HG03575 (cell line): ENCODE data around the gene CDC42EP3.

Source experiments
- ATAC-seq: cut with Tn5 transposase; IDR thresholded peaks from one replicate; pipeline ENCODE4 v1.9.1; 2021; ENCODE audit not compliant: unreplicated experiment, insufficient number of reproducible peaks, low FRiP score; ENCODE audit errors: extremely low read depth

The CDC42EP3 gene, protein sequence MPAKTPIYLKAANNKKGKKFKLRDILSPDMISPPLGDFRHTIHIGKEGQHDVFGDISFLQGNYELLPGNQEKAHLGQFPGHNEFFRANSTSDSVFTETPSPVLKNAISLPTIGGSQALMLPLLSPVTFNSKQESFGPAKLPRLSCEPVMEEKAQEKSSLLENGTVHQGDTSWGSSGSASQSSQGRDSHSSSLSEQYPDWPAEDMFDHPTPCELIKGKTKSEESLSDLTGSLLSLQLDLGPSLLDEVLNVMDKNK

DNA sequence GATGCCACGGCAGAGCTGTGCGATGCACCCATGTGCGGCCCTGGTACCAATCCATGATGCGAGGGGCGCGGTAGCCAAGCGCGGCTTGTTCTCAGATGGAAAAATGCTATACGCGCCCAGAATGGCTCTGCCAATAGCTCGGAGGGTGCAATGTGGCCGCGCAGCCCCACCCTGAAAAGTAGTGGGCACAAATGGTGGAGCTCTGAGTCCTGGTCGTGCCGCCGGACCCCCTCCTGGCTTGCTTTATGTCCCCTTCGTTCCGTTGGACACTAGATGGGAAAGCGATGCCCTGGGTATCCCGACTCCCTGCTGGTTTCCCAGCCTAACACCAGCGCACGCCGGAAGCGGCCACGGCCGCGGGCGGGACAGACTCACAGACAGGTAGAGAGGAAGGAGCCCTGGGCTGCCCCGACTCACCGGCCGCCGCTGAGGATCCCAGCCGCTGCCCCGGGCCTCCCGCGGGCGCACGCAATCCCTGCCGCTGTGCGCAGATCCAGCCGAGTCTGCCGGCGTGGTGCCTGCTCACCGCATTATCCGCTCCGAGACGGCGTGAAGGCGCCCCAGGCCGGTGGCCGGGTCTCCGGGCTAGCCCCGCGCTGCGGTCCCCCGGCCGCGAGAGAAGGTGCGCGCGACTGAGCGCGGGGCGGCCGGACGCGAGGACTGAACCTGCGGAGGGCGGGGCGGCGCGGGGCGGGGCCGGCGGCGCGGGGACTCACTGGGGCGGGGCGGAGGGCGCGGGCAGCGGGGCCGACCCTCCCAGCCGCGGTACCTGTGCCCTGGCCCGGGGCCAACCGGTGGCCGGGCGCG lies at the start of gene CDC42EP3:
TSS of gene CDC42EP3 (minus strand) at position 634 of the 807 bp plus-strand sequence. CDS start 25,055 bp downstream, outside the sequence.
- no peak for ATAC-seq

DNA sequence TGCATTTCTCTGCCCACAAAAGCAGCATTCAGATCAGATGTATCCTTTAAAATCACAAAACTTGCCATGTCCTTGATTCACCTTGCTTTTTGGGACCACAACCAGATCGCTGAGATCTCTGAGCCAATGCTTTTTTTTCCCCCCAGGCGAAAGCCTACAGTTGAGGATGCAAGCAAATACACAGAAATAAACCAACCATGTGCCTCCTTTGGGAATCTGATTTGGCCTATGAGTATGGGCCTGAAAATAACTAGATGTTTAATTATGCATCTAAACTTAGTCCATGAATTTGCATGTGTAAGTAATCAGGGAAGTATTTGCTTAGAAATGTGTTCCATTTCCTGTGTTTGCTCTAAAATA lies 49.7 kb upstream of the CDC42EP3 start:
- ATAC-seq = no peak

DNA sequence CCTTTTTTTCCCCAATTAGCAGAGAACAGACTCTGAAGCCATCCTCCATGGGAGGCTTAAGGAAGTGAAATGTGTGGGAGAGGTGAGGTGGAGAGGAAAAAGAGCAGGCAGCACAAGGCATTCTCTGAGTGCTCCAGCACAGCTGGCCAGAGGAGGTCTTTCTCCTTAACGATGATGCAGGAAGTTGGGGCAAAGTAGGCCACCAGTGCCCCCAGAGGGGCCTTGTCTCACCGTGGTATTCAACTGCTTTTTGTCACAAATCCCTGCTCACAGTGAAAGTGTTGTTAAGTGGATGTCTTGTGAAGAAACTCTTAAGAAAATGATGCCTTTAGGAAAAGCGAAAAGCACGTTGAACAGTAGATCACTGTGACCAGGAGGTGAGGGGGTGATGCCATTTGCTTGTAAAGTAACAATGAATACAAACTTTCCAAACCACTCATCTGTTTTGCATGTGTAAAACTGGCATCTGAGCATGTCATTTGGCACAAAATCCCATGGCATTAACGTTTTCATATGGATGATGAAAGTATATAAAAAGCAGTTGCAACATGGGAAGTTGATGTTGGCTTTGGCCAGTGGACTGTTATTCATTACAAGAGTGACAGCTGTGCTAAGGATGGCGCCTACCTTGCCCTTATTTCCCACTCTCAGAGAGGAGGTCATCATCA lies 49.2 kb upstream of the CDC42EP3 start:
- ATAC-seq = no peak

DNA sequence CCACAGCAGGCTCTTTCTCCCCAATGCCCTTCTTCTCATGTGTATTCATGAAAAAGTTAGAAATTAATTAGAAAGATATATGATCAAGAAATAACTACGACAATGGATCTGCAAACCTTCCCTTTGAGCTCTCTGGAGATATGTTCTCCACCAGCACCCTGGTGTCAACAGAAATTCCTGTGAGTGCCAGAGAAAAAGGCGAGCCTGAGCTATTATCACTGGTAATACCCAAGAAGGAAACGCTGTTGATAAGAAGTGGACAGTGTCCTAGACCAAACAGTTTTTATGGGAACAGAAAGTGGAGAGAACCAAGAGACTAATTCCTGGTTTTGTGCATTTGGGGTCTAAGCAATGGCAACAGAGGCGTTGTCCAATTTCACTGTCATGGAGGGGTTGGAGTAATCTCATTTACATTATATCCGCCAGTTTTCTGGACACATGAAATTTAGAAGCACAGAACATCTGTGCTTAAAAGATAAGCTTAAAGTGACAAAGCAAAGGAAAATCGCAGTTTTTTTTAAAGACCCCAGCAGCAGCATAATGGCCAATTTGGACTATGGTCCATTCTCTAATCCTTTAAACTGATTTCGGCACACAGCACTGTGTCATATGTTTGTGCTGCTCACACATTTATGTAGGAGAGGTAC lies 47.2 kb upstream of the CDC42EP3 start:
- no peak for ATAC-seq

DNA sequence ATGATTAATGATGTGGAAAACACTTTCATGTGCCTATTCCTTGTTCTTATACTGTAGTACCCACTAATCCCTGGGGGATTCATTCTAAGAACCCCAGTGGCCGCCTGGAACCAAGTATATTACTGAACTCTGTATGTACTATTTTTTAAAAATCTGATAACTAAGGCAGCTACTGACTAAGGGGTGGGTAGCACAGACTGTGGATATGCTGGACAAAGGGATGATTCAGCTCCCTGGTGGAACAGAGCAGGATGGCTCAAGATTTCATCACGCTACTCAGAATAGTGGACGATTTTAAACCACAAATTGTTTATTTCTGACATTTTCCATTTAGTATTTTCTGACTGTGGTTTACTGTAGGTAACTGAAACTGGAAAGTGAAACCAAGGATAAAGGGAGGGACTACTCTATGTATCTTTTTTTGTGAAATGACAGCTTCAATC lies 41.8 kb upstream of the CDC42EP3 start:
- ATAC-seq = no peak

DNA sequence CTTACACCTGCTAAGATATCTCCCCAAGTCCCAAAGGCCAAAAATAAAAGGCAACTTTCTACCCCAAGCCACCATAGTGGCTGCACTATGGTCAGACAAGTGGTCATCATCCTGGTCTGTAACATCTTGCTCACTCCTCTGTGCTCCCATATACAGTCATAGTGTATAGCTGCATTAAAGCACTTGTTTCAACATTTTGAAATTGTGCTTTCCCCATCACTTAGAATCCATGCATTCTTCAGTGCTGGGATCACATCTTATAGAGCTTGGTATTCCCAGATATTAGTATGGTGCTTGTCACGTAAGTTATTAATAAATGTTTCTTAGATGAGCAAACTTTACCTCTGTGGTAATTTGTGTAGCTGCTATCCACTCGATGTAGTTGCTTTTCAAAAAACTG lies 40.4 kb upstream of the CDC42EP3 start:
- ATAC-seq = no peak

DNA sequence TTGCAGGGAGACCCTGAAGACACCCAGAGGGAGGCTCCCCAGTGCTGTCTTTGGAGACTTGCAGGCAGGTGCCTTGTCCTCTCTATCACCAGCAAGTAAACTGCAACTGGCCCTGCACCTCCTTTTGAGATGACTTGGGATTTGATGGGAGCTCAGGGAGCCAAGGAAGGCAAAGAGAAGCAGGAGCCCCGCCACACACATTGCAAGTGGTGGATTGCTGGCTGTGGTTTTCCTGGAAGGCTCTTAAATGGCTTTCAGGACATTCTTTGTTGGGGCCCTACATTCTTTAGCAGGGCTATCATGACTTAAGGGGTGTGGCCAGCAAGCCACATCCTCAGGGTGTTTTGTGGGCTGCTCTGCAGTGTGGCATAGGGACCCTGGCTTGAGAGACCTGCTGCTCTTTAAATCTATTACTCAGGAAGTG lies 39.9 kb upstream of the CDC42EP3 start:
- ATAC-seq = no peak

DNA sequence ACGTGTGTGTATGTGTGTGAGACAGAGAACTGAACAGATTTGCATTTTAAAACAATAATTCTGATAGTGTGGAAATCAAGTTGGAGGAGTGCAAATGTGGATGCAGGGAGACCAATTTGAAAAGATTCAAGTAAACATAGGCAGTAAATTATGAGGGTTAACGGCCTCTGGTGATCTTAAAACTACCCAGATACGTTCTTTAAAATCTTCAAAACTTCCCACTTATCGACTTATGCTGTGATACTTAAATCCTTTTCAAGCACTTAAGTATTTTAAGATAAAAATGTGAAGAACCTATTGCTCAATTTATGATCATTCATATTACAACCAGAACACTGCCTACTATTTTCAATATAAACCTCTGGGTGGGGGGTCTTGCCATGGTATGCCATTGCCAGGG lies 37.7 kb upstream of the CDC42EP3 start:
- ATAC-seq = no peak

DNA sequence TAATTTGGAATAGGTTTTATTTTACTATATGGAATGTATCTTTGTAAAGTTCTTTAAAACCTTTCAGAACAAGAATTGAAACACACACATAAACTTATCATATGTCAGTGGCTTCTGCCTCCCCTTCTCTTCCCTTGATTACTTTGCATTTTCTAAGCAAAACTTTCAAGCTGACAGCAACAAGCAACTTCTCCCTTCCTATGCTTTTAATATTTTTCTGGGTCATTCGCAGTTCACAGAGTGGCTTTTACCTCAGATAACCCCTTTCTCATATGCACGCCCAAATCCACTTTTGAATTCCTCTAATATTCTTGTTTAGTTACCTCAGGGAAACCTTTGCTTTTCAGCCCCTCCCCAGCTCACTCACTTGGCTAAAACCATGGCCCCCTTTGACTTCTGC lies 36.7 kb upstream of the CDC42EP3 start:
- no peak for ATAC-seq

DNA sequence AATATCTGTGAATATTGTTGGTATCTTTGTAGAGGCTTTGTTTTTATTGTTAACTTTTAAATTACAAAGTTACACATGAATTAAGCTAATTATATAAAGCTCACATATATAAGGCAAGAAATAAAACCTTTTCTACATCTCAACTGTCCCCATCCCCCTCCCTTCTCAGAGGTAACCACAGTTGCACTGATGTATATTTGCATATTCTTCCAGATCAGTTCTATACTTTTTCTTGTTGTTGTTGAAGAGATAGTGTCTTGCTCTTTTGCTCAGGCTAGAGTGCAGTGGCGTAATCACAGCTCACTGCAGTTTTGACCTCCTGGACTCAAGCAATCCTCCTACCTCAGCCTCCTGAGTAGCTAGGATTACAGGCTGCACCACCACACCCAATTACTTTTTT lies 36.0 kb upstream of the CDC42EP3 start:
- ATAC-seq = no peak

DNA sequence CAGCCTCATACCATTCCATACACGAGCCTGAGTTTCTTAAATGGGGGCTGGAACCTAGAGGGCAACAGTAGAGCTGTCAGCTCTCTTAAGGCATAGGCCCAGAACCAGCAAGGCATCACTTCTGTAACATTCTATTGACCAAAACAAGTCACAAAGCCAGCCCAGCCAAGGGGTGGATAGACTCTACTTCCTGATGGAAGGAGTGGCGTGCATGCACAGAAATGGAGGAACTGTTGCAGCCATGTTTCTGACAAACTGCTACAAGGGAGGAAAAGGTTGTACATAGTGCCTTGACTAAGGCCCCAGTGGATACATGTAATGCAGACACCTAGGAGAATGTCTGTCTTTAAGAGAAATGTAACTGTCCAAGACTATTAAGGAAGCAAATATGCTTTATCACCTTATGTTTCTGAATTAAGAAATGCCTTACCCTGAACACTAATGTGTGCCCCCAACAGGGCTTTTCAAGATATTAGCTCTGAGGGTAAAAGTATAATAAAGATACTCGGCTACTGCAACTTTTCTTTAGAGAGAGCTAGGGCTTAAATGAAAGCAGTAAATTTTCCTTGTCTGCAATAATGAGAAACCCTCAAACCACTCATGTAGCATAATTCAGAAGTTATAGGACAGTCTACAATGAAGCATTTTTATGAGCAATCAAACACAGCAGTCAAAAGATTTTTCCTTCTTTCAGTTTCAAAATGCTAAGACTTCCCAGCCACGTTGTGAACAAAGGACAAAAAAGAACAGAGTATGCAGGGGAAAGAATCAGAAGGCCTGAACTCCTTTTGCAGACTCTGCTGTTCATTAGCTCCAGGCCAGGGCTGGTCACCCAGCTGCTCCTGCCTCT lies 35.1 kb upstream of the CDC42EP3 start:
- ATAC-seq = no peak

DNA sequence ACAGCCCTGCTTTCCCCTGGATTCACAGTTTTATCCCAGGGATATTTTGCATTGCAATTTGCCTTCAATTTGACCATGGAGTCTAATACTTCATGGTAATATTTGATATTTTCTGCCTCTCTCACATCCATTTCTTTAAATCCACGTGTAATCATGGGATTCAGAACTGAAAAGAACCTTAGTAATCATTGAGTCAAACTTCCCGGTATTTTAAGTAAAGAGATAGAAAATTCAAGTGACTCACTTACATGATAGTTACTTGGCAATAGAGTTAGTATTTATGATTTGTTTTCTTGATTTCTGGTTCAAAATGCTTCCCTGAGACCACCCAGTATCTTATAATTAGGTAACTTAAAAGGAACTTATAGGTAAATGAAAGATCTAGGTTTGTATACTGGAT lies 33.7 kb upstream of the CDC42EP3 start:
- no peak for ATAC-seq

DNA sequence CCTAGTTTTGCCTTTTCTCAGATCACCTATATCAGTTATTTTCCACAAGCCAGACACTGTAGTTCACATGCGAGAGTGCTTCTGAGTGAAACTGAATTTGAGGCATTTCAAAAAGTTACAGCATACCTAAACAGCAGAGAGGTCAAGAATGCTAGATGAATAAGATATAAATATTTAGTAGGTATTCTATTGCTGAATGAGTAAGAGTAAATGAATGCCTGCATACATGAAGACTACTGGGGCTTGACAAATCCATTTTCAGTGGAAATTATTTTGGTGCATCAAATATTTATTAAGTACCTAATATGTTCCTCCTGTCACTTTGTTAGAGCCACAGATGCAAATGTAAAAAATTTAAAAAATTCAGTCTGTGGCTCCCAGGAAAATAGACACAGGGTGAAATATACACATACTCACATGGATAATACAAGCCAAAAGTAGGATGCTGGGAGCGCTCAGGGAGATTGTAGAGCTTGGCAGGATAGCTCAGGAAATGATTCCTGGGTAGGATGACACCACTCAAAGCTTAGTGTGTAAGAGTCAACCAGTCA lies 27.6 kb upstream of the CDC42EP3 start:
- ATAC-seq = no peak

DNA sequence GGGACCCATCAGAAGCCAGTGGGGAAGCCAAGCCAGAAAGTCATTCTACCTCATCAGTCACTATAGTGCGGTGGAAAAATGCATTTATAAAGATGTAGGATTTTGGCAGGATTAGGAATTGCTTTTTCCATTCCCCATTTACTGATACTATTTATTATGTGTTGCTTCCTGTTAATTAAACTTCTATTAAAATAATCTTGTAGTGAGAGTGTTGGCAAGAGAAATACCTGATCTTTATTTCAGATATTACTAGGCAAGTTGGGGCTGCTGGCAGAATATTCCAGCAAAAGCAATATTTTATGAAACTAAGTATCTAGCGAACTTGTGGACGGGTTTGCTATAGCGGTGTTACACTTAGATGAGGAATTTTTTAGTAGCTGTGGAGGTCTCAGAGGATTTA lies 23.9 kb upstream of the CDC42EP3 start:
- ATAC-seq = no peak

DNA sequence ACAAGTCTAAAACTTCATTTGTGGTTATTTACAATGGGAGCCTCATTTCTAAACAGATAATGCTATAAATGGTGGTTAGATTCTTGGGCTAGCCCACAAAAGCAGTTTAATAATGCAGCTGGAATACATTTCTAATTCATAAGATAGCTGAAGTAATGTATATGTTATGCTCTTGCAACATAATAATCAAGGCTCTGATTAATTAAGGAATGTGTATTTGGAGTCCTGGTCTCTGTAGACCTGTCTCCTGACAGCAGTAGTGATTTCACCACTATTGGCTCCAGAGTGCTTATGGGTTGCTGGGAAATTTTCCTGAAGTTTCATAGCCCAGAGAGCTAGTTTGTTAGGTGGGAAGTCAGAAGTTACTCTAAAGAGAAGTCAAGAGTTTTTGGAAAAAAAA lies 21.3 kb upstream of the CDC42EP3 start:
- no peak for ATAC-seq

DNA sequence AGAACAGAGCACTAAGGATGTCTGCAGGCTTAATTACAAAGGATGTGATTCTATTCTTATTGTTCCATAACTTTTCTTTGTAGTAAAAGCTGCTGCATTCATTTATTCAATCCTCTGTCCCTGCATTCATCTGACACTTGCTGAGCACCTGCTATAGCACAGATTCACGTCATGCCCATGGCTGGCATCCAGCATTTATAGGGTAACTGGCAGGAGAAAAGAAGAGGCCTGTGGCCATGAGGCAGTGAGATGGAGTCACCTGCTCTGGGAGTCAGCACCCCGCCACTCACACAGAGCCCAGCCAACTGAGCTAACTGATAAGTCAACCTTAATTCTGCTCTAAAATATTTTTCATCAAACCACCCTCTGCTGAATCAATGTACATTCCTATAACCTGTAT lies 18.3 kb upstream of the CDC42EP3 start:
- ATAC-seq = no peak

DNA sequence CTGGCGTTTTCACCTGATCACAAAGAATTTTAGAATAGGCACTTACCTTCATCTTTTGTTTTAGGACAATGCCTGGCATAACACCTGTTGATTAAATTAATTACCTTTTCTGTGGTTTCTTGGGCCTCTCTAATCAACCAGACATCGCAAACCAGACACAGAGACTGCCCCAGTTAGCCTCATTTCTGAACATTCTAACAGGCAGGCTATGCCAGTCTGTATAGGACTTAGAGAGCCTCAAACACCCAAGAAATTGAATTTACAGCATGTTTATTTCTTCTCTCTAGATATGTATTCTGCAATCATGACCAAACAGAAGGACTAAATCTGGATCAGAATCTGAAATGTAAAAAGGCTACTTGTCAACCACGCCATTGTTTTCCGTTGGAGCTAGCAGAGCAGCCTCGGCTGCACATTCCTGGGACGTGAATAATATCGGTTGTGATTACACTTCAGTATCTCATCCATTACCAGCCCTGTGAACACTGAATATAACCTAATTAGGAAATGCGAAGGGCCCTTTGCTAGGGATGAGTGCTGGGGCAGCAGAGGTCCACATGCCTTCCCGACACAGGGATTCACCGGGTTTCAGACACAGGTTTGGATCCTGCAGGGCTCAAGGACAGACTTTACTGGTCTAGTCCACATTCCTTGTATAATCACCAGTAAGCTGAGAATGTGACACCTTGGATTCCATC lies 17.5 kb upstream of the CDC42EP3 start:
- ATAC-seq = no peak
